ENCODE measurements around the gene EEF1AKMT3. TPM values are rescaled to one million over a fixed set of nuclear protein-coding genes. Genes with fewer than 3 reads are reported as not detected.

Gene EEF1AKMT3
- total RNA-seq, 3 donors from 2014 or later = 1.6 to 4.9 (median 2.0) TPM

GRCh38 chr12:57731411-57732080 lies 40.9 kb upstream of the EEF1AKMT3 start:
- Mint-ChIP-seq H3K4me3 (no peak overlapping the region), H3K36me3 (ENCODE audit: insufficient read depth) (peaks cover 52% of the 10 kb centered on the region), H3K27me3 (ENCODE audit: low read depth) (no peaks in the 10 kb centered on the region), H3K4me1 (ENCODE audit: low read depth) (peaks cover 8% of the 10 kb centered on the region), H3K9me3 (no peaks in the 10 kb centered on the region)
- ATAC-seq (no peak), DNase-seq (no peak)

DNA sequence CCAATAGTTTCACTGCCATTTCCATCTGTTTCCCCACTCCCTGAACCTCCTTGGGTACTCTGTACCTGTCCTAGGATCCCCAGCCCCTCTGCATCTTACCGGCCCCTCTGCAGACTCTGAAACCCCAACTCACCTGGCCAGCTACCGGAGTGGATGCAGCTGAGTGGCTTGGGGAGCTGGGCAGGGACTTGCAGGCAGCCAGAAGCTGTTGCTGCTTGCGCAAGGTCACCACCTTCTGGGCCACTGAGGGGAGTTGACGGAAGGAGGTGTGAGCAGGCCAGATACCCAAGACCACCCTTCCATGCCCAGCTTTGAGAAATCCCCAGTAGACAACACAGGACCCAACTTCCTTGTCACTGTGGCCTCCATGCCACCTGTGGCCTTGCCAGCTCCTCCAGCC lies 40.1 kb upstream of the EEF1AKMT3 start:
- H3K27me3 Mint-ChIP-seq (ENCODE audit: low read depth) = no peaks in the 10 kb centered on the region
- peaks cover 56% of the 10 kb centered on the region for H3K36me3 Mint-ChIP-seq (ENCODE audit: insufficient read depth)
- DNase-seq = no peak
- no peak for ATAC-seq
- no peaks in the 10 kb centered on the region for H3K9me3 Mint-ChIP-seq
- H3K4me1 Mint-ChIP-seq (ENCODE audit: low read depth) = peaks cover 12% of the 10 kb centered on the region
- H3K4me3 Mint-ChIP-seq = no peak overlapping the region

DNA sequence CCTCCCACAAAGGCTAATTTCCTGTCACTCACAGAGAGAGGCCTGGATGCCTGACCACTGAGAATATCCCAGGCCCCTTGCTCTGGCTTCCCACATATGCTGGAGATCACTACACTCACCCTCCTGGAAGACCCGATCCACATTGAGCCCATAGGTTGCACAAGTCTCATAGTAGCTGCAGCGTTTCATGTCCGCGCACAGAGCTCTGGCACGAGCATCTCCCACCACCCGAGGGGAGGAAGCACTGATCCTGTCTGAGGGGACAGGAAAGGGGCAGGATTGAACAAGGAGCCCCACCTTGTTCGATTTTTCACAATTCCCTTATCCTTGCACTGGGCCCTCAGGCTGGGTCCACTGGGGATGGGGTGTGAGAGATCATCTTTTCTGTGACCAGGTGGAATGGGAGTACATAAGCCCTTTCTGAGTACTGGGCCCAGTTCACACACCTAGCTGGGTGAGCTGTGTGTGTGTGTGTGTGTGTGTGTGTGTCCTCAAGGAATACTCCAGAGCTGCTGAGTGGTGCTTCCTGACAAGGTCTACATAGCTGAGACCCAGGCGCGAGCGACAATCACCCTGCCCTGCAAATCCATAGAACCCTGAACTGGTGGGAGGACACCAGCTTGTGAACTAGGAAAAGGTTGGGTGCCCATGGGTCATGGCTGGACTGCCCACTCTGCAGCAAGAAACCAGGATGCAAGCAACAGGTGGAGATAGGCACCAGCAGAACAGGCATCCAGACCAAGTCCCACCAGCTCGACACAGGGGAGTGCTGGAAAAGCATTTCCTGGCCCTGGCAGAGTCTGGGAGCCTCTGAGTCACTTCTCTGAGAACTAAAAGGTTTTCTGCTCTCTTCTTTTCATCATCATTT lies 39.5 kb upstream of the EEF1AKMT3 start:
- ATAC-seq = no peak
- Mint-ChIP-seq H3K4me3 (no peak overlapping the region), H3K36me3 (ENCODE audit: insufficient read depth) (peaks cover 53% of the 10 kb centered on the region), H3K4me1 (ENCODE audit: low read depth) (peaks cover 12% of the 10 kb centered on the region), H3K27me3 (ENCODE audit: low read depth) (no peaks in the 10 kb centered on the region), H3K9me3 (no peaks in the 10 kb centered on the region)
- no peak for DNase-seq

GRCh38 chr12:57733928-57734327 lies 38.5 kb upstream of the EEF1AKMT3 start:
- Mint-ChIP-seq H3K4me1 (ENCODE audit: low read depth) (peaks cover 13% of the 10 kb centered on the region), H3K4me3 (no peak overlapping the region), H3K9me3 (no peaks in the 10 kb centered on the region), H3K27me3 (ENCODE audit: low read depth) (no peaks in the 10 kb centered on the region), H3K36me3 (ENCODE audit: insufficient read depth) (peaks cover 48% of the 10 kb centered on the region)
- DNase-seq (no peak), ATAC-seq (no peak)

GRCh38 chr12:57734591-57734990 lies 37.8 kb upstream of the EEF1AKMT3 start:
- peaks cover 50% of the 10 kb centered on the region for H3K36me3 Mint-ChIP-seq (ENCODE audit: insufficient read depth)
- DNase-seq (no peak), ATAC-seq (no peak)
- H3K27me3 Mint-ChIP-seq (ENCODE audit: low read depth) = no peaks in the 10 kb centered on the region
- H3K4me3 Mint-ChIP-seq = no peak overlapping the region
- H3K4me1 Mint-ChIP-seq (ENCODE audit: low read depth) = peaks cover 20% of the 10 kb centered on the region
- H3K9me3 Mint-ChIP-seq = no peaks in the 10 kb centered on the region

DNA sequence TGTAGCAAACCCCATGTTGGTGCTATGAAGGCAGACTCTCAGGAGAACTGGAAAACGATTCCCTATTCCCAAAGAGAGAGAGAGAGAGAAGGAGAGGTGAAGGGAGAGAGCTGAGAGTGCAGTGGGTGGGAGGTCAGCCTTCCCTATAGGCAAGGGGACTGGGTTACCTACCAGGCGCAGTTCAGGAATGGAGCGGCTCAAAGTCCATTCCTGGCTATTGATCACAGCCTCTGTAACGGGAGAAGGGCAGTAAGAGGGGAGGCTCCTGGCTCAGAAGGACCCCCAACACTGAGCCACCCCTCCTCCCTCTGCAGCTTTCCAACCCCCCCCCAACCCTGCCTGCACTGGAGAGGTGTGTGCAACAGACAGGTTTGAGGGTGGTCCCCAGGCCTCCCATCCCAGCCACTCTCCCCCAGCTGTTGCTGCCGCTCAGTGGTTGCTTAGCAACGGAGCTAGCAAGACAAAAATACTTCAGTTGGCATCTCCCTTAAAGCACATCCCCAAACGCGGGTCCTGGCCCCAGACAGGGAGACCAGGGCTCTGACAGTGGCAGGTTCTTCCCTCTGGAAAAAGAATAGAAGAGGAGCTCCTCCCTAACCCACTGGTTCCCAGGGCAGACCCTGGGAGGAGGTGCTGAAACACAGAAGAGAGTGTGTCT lies 37.1 kb upstream of the EEF1AKMT3 start:
- no peaks in the 10 kb centered on the region for H3K27me3 Mint-ChIP-seq (ENCODE audit: low read depth)
- DNase-seq = no peak
- peaks cover 47% of the 10 kb centered on the region for H3K36me3 Mint-ChIP-seq (ENCODE audit: insufficient read depth)
- no peak for ATAC-seq
- peaks cover 26% of the 10 kb centered on the region for H3K4me1 Mint-ChIP-seq (ENCODE audit: low read depth)
- H3K9me3 Mint-ChIP-seq = no peaks in the 10 kb centered on the region
- H3K4me3 Mint-ChIP-seq = no peak overlapping the region

DNA sequence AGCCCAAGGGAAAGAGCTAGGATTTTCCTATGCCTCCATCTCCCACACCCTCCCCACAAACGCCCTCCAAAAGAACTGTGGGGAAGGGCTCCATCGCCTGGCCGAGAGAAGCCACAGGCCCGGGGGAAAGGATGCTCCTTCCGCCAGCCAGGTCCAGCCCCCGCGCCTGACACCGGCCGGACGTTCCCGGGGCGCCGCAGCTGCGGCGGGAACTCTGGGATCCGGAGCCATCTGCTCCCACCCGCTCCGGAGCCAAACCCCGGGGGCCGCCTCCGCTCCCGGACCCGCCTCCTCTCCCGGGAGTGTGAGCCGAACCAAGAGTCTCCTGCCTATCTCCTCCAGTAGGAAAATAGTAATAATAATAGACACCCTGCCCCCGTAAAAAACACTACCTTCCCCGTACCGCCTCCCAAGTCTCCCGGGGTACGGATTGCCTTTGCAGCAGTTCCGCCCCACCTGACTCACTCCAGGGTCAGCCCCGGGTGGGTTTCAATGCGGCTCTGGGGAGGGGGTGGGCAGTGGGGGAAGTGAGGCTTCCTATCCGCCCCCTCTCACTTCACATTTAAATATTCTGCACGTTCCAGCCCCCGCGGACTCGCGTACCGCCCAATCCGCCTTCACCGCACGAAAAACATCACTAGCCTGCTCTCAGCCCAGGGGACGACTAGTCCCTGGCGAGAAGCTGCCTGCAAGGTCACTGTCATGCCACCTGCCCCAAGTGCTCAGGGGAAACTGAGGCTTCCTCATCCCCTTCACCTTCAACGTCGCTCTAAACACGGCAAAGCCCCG lies 36.3 kb upstream of the EEF1AKMT3 start:
- Mint-ChIP-seq H3K4me3 (peak overlapping the region; percentile 26), H3K9me3 (no peaks in the 10 kb centered on the region), H3K27me3 (ENCODE audit: low read depth) (no peaks in the 10 kb centered on the region), H3K36me3 (ENCODE audit: insufficient read depth) (peaks cover 41% of the 10 kb centered on the region), H3K4me1 (ENCODE audit: low read depth) (peaks cover 32% of the 10 kb centered on the region)
- no peak for ATAC-seq
- DNase-seq = no peak

GRCh38 chr12:57736741-57737466 lies 35.5 kb upstream of the EEF1AKMT3 start:
- H3K27me3 Mint-ChIP-seq (ENCODE audit: low read depth) = no peaks in the 10 kb centered on the region
- H3K4me1 Mint-ChIP-seq (ENCODE audit: low read depth) = peaks cover 38% of the 10 kb centered on the region
- no peaks in the 10 kb centered on the region for H3K9me3 Mint-ChIP-seq
- ATAC-seq (no peak), DNase-seq (no peak)
- H3K4me3 Mint-ChIP-seq = no peak overlapping the region
- H3K36me3 Mint-ChIP-seq (ENCODE audit: insufficient read depth) = peaks cover 34% of the 10 kb centered on the region

DNA sequence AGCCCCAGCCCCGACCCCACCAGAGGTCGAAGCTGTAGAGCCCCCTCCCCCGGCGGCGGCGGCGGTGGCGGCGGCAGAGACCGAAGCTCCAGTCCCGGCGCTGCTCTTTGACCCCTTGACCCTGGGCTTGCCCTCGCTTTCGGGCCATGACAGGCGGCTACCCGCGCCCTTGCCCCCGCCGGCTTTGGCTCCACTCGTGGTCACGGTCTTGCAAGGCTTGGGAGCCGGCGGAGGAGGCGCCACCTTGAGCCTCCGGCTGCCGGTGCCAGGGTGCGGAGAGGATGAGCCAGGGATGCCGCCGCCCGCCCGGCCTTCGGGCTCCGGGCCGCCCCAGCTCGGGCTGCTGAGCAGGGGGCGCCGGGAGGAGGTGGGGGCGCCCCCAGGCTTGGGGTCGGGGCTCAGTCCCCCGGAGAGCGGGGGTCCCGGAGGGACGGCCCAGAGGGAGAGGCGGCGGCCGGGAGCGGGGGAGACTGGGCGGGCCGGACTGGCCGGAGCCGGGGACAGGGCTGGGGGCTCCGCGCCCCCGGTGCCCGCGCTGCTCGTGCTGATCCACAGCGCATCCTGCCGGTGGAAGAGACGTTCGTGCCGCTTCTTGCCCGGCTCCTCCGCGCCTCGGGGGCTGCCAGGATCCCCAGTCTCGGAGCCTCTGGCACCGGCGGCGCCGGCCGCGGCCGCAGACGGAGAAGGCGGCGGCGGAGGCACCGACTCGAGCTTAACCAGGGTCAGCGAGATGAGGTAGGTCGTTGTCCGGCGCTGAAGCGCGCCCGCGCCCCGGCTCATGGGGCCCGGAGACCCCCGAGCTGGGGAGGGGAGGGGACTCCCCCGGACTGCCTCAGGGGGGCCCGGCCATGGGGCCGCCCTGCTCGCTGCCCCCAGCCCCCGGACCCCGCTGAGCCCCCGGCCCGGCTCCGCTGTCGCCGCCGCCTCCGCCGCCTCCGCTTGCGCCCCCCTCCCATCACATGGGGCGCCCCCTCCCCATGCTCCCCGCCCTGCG lies 34.6 kb upstream of the EEF1AKMT3 start:
- H3K4me3 Mint-ChIP-seq = no peak overlapping the region
- peaks cover 26% of the 10 kb centered on the region for H3K36me3 Mint-ChIP-seq (ENCODE audit: insufficient read depth)
- H3K27me3 Mint-ChIP-seq (ENCODE audit: low read depth) = no peaks in the 10 kb centered on the region
- no peaks in the 10 kb centered on the region for H3K9me3 Mint-ChIP-seq
- no peak for DNase-seq
- ATAC-seq = no peak
- peaks cover 45% of the 10 kb centered on the region for H3K4me1 Mint-ChIP-seq (ENCODE audit: low read depth)

GRCh38 chr12:57738661-57739237 lies 33.7 kb upstream of the EEF1AKMT3 start, which contains the start of gene AGAP2:
Gene AGAP2 (minus strand): TSS chr12:57738742. CDS start chr12:57738246, 496 bp downstream.
- DNase-seq (no peak), ATAC-seq (no peak)
- Mint-ChIP-seq H3K27me3 (ENCODE audit: low read depth) (no peaks in the 10 kb centered on the region), H3K36me3 (ENCODE audit: insufficient read depth) (peaks cover 22% of the 10 kb centered on the region), H3K4me3 (peak within 1 kb of the TSS; percentile 64), H3K4me1 (ENCODE audit: low read depth) (peaks cover 45% of the 10 kb centered on the region), H3K9me3 (no peaks in the 10 kb centered on the region)

GRCh38 chr12:57739387-57739786 lies 33.0 kb upstream of the EEF1AKMT3 start:
- ATAC-seq (no peak), DNase-seq (no peak)
- Mint-ChIP-seq H3K27me3 (ENCODE audit: low read depth) (no peaks in the 10 kb centered on the region), H3K36me3 (ENCODE audit: insufficient read depth) (peaks cover 20% of the 10 kb centered on the region), H3K4me1 (ENCODE audit: low read depth) (peaks cover 51% of the 10 kb centered on the region), H3K9me3 (no peaks in the 10 kb centered on the region), H3K4me3 (peak overlapping the region; percentile 64)

GRCh38 chr12:57739914-57740538 lies 32.4 kb upstream of the EEF1AKMT3 start:
- H3K9me3 Mint-ChIP-seq = no peaks in the 10 kb centered on the region
- peaks cover 13% of the 10 kb centered on the region for H3K36me3 Mint-ChIP-seq (ENCODE audit: insufficient read depth)
- no peaks in the 10 kb centered on the region for H3K27me3 Mint-ChIP-seq (ENCODE audit: low read depth)
- H3K4me3 Mint-ChIP-seq = peak overlapping the region; percentile 64
- DNase-seq (no peak), ATAC-seq (no peak)
- H3K4me1 Mint-ChIP-seq (ENCODE audit: low read depth) = peaks cover 55% of the 10 kb centered on the region
